ENCODE measurements around the gene ADAMTSL5. TPM values are rescaled to one million over a fixed set of nuclear protein-coding genes. Genes with fewer than 3 reads are reported as not detected.
A peak's percentile ranks its signal among the peaks of the same experiment; 100 is the strongest.

ADAMTSL5 gene, protein sequence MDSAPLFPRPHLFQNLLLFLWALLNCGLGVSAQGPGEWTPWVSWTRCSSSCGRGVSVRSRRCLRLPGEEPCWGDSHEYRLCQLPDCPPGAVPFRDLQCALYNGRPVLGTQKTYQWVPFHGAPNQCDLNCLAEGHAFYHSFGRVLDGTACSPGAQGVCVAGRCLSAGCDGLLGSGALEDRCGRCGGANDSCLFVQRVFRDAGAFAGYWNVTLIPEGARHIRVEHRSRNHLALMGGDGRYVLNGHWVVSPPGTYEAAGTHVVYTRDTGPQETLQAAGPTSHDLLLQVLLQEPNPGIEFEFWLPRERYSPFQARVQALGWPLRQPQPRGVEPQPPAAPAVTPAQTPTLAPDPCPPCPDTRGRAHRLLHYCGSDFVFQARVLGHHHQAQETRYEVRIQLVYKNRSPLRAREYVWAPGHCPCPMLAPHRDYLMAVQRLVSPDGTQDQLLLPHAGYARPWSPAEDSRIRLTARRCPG
- 0.23 TPM for polyA plus RNA-seq (2012; ENCODE audit: missing spikeins)

GRCh38 chr19:1512671-1513498, at the start of gene ADAMTSL5:
Gene ADAMTSL5, minus strand, starts transcription at chr19:1513019. Its CDS starts 2,076 bp downstream, at chr19:1510943.
- DNase-seq (ENCODE audit: insufficient read length), result peak; percentile 85
- TF ChIP-seq TAF1 (IDR thresholded peaks at IDR 0.05; ENCODE audit: borderline replicate concordance, low read depth, low read length), result no peak
- TF ChIP-seq POLR2AphosphoS5 (IDR thresholded peaks at IDR 0.05; ENCODE audit: low read depth, low read length), result no peak
- TF ChIP-seq POLR2A (IDR thresholded peaks at IDR 0.05; ENCODE audit: low read depth, low read length), result no peak
- peak; percentile 69 for FAIRE-seq

GRCh38 chr19:1561236-1561842, 48.5 kb upstream of the ADAMTSL5 start:
- no peak for FAIRE-seq

DNA sequence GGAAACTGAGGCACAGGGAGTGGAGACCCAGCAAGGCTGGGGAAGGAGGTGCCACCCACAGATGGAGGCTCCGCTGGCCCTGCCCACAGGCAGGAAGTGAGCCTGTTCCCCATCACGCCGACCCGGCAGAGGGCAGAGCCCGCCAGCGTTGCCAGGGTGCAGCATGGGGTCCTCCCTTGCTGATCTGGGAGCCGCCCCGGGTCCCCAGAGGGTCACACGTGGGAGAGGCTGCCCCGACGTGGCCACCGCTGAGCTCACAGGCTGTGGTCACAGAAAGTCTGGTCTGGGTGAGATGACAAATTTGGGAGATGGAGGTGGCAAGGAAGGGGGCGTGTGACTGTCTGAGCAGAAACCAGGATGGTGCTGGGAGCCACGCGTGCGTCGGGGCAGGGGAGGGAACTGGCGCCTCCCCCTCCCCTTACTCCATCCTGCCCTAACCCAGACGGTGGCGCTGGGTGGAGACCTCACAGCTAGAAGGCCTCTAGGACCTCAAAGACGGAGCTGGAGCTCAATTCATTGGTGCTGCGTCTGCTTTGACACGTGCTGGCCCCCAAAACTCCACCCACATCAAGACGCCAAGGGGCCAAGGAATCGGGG, 47.6 kb upstream of the ADAMTSL5 start:
- no peak for DNase-seq (ENCODE audit: insufficient read length)
- FAIRE-seq, result no peak
- TF ChIP-seq TAF1 (IDR thresholded peaks at IDR 0.05; ENCODE audit: borderline replicate concordance, low read depth, low read length) (no peak), POLR2A (IDR thresholded peaks at IDR 0.05; ENCODE audit: low read depth, low read length) (no peak), POLR2AphosphoS5 (IDR thresholded peaks at IDR 0.05; ENCODE audit: low read depth, low read length) (no peak)

More at GRCh38 chr19:1561236-1561842, 48.5 kb upstream of the ADAMTSL5 start:
- TF ChIP-seq POLR2A (IDR thresholded peaks at IDR 0.05; ENCODE audit: low read depth, low read length) (no peak), POLR2AphosphoS5 (IDR thresholded peaks at IDR 0.05; ENCODE audit: low read depth, low read length) (no peak), TAF1 (IDR thresholded peaks at IDR 0.05; ENCODE audit: borderline replicate concordance, low read depth, low read length) (no peak)
- no peak for DNase-seq (ENCODE audit: insufficient read length)

DNA sequence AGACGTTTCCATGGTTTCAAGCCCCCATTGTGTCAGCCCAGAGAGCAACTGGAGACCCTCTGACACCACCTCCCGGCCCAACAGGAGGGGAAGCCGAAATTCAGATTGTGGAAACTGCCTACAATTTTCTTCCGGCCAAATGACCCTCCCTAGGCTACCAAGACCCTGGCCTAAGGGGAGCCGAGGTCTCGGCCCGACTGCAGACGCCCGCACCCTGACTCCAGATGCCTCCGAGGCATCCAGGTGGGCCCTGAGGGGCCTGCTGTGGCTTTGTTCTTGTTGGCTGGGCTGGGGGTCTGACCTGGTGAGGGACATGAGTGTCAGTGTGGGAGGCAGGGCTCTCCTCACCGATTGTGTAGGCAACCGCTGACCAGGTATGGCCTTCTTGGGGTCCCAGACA, 45.7 kb upstream of the ADAMTSL5 start:
- FAIRE-seq, result no peak
- DNase-seq (ENCODE audit: insufficient read length), result no peak
- no peak for TF ChIP-seq POLR2AphosphoS5 (IDR thresholded peaks at IDR 0.05; ENCODE audit: low read depth, low read length)
- TF ChIP-seq TAF1 (IDR thresholded peaks at IDR 0.05; ENCODE audit: borderline replicate concordance, low read depth, low read length), result no peak
- no peak for TF ChIP-seq POLR2A (IDR thresholded peaks at IDR 0.05; ENCODE audit: low read depth, low read length)

GRCh38 chr19:1556390-1557070, 43.7 kb upstream of the ADAMTSL5 start:
- TF ChIP-seq POLR2AphosphoS5 (IDR thresholded peaks at IDR 0.05; ENCODE audit: low read depth, low read length), result no peak
- no peak for TF ChIP-seq POLR2A (IDR thresholded peaks at IDR 0.05; ENCODE audit: low read depth, low read length)
- no peak for TF ChIP-seq TAF1 (IDR thresholded peaks at IDR 0.05; ENCODE audit: borderline replicate concordance, low read depth, low read length)
- DNase-seq (ENCODE audit: insufficient read length) (no peak), FAIRE-seq (no peak)

- no peak for FAIRE-seq
Measured at GRCh38 chr19:1555487-1556389, 42.9 kb upstream of the ADAMTSL5 start.

DNA sequence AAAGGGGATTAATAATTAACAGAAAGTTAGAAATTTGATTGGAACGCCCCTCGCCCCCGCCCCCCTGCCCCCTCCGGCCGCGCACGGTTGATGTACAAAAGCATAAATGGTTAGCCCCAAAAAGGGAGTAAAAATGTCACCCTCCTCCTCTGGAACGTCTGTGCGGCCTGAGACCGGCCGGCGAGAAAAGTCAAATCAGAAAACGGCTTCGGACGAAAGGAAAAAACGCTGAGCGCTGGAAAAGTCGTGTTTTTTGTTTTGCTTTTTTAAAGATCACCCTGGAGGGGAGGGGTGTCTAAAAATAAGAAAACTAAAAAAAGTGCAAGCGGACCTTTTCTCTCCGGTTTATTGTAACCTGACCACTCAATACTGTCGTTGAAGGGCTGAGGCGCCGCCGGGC, 42.1 kb upstream of the ADAMTSL5 start:
- FAIRE-seq (no peak), DNase-seq (ENCODE audit: insufficient read length) (no peak)
- TF ChIP-seq POLR2A (IDR thresholded peaks at IDR 0.05; ENCODE audit: low read depth, low read length) (no peak), POLR2AphosphoS5 (IDR thresholded peaks at IDR 0.05; ENCODE audit: low read depth, low read length) (no peak), TAF1 (IDR thresholded peaks at IDR 0.05; ENCODE audit: borderline replicate concordance, low read depth, low read length) (no peak)

More at GRCh38 chr19:1555487-1556389, 42.9 kb upstream of the ADAMTSL5 start:
- TF ChIP-seq TAF1 (IDR thresholded peaks at IDR 0.05; ENCODE audit: borderline replicate concordance, low read depth, low read length) (no peak), POLR2AphosphoS5 (IDR thresholded peaks at IDR 0.05; ENCODE audit: low read depth, low read length) (no peak), POLR2A (IDR thresholded peaks at IDR 0.05; ENCODE audit: low read depth, low read length) (no peak)
- DNase-seq (ENCODE audit: insufficient read length), result no peak

DNA sequence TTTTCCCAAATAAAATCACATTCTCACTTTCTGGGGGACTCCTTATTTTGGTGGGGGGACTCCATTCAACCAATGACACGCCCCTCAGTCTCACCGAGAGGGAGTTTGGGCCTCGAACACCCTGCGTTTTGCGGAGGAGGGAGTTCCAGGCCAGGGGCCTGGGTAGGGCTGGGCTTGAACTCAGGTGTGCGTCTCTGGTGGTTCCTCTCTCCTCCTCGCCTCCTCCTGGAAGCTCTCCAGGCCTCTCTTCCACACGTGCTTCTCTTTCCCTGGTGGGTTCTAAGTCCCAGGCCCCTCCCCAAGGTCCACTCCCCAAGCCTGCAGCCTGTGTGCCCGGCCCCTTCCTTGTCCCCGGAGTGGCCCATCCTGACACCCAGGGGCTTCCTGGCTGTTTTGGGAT, 40.6 kb upstream of the ADAMTSL5 start:
- TF ChIP-seq POLR2A (IDR thresholded peaks at IDR 0.05; ENCODE audit: low read depth, low read length) (no peak), TAF1 (IDR thresholded peaks at IDR 0.05; ENCODE audit: borderline replicate concordance, low read depth, low read length) (no peak), POLR2AphosphoS5 (IDR thresholded peaks at IDR 0.05; ENCODE audit: low read depth, low read length) (no peak)
- DNase-seq (ENCODE audit: insufficient read length) (no peak), FAIRE-seq (no peak)
